GM19025 (cell line): ENCODE measurements around the gene METAP2.
A peak's percentile ranks its signal among the peaks of the same experiment; 100 is the strongest.
"Not testable (repeated sequence)": the region's sequence is repeated elsewhere in the genome, so short reads cannot be mapped to it uniquely, and the experiment has no call there.

Experiments
- ATAC-seq: cut with Tn5 transposase; IDR thresholded peaks from one replicate; pipeline ENCODE4 v1.9.1; 2021; ENCODE audit warnings: mild to moderate bottlenecking, low read depth, moderate library complexity; ENCODE audit not compliant: unreplicated experiment

The METAP2 gene

GRCh38 chr12:95473884-95474659, at the start of gene METAP2:
Gene METAP2, plus strand, starts transcription at chr12:95474152. Its CDS starts 28 bp downstream, at chr12:95474180.
- peak; percentile 97 for ATAC-seq

GRCh38 chr12:95424271-95424994, 49.5 kb upstream of the METAP2 start:
- ATAC-seq = no peak

- no peak for ATAC-seq
Observed at GRCh38 chr12:95429172-95429510, 44.8 kb upstream of the METAP2 start.

DNA sequence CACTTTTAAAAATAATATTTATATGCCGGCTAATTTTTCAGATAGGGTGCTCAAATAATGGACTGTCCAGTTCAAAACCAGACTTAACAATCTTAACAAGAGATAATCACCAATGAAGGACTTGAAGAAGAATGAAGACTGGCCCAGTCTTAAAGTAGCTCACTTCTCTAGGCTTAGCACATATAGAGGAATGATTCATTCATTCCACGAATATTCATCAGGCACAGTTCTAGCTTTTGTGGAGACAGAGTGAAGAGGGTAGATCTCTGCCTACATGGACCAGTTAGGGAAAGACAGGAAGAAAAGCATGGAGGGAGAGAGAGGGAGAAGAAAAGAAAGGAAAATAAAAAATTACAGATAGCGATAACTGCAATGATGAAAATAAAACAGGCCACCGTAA, 42.8 kb upstream of the METAP2 start:
- ATAC-seq = no peak

GRCh38 chr12:95435355-95435754, 38.6 kb upstream of the METAP2 start:
- ATAC-seq = no peak

DNA sequence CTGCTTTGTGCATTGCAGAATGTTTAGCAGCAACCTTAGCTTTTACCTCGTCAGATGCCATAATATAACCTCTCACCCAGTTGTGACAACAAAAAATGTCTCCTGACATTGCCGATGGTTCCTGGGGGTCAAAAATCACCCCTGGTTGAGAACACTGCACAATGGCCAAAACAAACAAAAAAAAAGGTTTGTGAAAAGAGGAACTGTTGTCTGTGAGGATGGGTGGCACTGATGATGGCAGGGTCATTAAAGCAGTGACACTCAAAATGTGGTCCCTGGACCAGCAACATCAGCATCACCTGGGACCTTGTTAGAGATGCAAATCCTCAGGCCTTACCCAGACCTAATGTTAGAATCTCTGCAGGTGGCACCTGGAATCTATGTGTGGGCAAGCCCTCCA, 36.4 kb upstream of the METAP2 start:
- ATAC-seq = no peak

- no peak for ATAC-seq
Observed at GRCh38 chr12:95439461-95440230, 34.3 kb upstream of the METAP2 start.

DNA sequence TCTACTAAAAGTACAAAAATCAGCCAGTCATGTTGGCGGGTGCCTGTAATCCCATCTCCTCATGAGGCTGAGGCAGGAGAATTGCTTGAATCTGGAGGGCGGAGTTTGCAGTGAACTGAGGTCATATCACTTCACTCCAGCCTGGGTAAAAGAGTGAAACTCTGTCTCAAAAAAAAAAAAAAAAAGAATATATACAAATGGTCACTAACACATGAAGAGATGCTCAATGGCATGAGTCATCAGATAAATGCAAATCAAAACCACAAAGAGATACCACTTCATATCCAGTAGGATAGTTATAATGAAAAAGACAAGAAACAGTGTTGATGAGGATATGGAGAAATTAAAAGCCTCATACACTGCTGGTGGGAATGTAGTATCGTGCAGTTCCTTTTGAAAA, 33.6 kb upstream of the METAP2 start:
- ATAC-seq = no peak

DNA sequence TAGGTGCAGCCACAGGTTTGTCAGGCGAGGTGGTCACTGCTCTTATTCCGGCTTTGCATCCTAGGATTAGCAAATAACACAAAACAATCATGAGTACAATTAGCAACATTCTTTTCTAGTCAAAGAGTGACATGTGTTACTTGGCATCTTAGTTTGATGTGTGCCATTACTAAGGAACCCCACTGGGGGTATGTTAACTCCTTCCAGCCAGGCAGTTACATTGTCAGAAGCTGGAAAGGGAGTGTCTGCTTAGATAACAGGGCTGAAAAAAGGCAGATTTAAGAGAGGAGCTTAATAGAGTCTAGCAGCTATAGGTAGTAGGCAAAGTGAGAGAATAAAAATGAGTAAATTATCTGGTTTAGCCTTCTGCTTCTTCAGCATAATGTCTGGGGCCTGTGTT, 30.5 kb upstream of the METAP2 start:
- no peak for ATAC-seq

GRCh38 chr12:95445099-95445498, 28.9 kb upstream of the METAP2 start:
- not testable (repeated sequence) for ATAC-seq

GRCh38 chr12:95445884-95446505, 28.0 kb upstream of the METAP2 start:
- ATAC-seq = no peak

DNA sequence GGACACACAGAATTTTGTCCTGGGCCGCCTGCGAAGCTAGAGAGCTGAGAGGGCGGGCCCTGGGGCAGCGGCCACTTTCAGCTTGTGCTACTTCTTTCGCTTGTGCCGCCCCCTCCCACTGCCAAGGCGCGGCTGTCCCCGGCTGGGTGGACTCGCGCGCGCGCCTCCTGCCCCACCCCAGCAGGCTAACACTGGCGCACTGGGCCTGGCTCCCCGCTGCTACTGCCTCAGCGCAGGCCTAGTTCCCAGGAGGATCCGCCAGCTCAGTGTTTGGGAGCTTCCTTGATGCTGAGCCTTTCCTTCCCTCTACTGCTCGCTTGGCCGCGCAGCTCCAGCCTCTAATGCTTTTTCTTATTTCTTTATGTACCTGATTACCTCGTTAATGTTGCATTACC, 27.4 kb upstream of the METAP2 start:
- ATAC-seq = no peak

DNA sequence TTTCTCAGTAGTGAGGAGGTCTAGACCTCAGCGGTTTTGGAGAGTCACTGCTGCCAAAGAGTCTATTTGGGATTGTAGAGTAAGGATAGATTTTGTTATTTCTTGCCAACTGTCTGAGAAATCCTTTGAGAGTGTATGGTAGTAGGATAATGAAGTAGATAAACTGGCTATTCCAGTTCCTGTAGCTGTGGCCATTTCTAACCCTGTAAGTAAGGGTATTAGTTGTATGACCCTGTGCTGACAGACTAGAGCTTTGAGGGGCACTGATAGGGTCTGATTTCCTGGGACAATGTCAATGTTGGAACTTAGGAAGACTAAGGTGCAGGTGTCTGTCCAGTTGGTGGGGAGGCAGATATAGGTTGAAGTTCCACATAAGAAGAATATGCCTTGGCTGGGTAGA, 24.3 kb upstream of the METAP2 start:
- not testable (repeated sequence) for ATAC-seq

DNA sequence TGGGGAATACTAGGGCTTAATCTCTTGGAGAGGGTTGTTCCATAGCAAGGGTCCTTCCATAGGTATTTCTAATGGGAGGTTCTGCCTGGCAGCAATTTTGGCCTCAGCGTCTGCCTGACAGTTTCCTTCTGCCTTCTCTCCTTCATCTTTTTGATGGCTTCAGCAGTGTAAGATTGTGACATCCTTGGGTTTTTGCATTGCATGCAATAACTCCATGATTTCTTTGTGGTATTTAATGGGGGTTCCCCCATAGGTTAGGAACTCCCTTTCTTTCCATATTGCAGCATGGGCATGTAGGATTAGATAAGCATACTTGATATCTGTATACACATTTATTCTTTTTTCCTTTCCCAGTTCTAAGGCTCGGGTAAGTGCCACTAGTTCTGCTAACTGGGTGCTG, 21.5 kb upstream of the METAP2 start:
- ATAC-seq = not testable (repeated sequence)

GRCh38 chr12:95453881-95454280, 20.1 kb upstream of the METAP2 start:
- ATAC-seq = not testable (repeated sequence)

DNA sequence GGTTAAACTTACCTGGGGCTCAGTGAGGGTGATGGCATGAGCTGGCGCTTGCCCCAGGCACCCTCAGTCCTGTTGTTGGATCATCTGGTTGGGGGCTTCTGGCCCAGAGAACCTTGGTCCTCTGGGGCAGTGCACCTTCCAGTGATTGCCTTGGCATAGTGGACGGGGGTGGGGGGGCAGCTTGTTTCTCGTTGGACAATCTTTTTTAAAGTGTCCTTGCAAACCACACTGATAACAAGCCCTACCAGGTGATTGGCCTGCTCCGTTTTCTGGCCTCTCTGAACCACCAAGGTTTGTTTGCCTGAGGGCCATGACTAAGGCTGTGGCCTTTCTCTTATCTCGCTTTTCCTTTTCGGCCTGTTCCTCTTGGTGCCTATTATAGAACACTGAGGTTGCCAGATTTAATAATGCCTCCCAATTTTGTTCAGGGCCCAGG, 19.2 kb upstream of the METAP2 start:
- ATAC-seq = not testable (repeated sequence)

DNA sequence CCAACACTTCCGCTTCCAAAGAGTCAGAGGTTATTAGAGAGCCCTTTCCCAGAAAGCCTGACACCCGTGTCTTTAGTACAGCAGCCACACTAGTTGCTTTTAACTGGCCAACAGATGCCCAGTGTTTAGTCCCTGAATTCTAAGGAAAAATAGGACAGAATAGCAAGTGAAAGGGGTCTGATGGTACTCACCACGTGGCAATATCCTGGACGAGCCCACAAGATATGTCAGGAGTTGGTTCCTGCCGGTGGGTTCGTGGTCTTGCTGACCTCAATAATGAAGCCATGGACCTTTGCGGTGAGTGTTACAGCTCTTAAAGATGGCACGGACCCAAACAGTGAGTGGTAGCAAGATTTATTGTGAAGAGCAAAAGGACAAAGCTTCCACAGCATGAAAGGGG, 16.3 kb upstream of the METAP2 start:
- not testable (repeated sequence) for ATAC-seq

- ATAC-seq = no peak
Observed at GRCh38 chr12:95458761-95459160, 15.2 kb upstream of the METAP2 start.

GRCh38 chr12:95459310-95459709, 14.6 kb upstream of the METAP2 start:
- no peak for ATAC-seq

GRCh38 chr12:95460105-95460504, 13.8 kb upstream of the METAP2 start:
- no peak for ATAC-seq

GRCh38 chr12:95460896-95461295, 13.1 kb upstream of the METAP2 start:
- ATAC-seq = no peak
